GM12878 (cell line): Measurements from ENCODE around the gene THOC6. TPM values are rescaled to one million over a fixed set of nuclear protein-coding genes. Genes with fewer than 3 reads are reported as not detected.
A peak's percentile ranks its signal among the peaks of the same experiment; 100 is the strongest.

Source experiments
- ATAC-seq: fragments of 200-7000 bp; cut with Tn5 transposase; 3 replicates; pipeline ENCODE4 v1.9.1; 2020; ENCODE audit warnings: mild to moderate bottlenecking, moderate library complexity
- BruUV-seq: library from RNA; stranded (reverse); fragments of 400-500 nt; replicated peaks from 2 replicates; lab custom pipeline; 2021; lab: Mats Ljungman, UMichigan
- CTCF ChIA-PET: fragments of 300-600 bp; sonication (Branson Sonifier 250); formaldehyde crosslinking; extraction: SDS; loops from one replicate; lab custom pipeline; 2021; ENCODE audit warnings: inconsistent platforms; lab: Yijun Ruan, JAX
- POLR2A ChIA-PET: fragments of 350-600 bp; formaldehyde crosslinking; extraction: SDS; loops from one replicate; lab custom pipeline; 2021; ENCODE audit warnings: inconsistent platforms; lab: Charles Lee
- RAD21 ChIA-PET: fragments of 300-600 bp; sonication (Branson Sonifier 250); formaldehyde crosslinking; loops from one replicate; lab custom pipeline; 2023; ENCODE audit warnings: antibody characterized with exemption; ENCODE audit not compliant: unreplicated experiment; lab: Charles Lee
- SMC1A ChIA-PET: fragments of 300-600 bp; sonication (Branson Sonifier 250); formaldehyde crosslinking; loops from one replicate; lab custom pipeline; 2023; ENCODE audit not compliant: unreplicated experiment, uncharacterized antibody; lab: Charles Lee
- DNase-seq: peaks from one replicate; pipeline ENCODE4 v3.0.0-alpha.2; 2011; ENCODE audit warnings: low read depth, low spot score
- FAIRE-seq: peaks from 3 replicates; lab custom pipeline; 2011; peaks lifted over from hg19 to GRCh38; lab: Jason Lieb, UNC
- H2AFZ ChIP-seq: 2 replicates; pipeline ENCODE4 v1.6.0; 2011; ENCODE audit warnings: low read depth, low read length, control low read depth; ENCODE audit not compliant: control insufficient read depth
- H3K27ac ChIP-seq: 2 replicates; pipeline ENCODE4 v1.5.1; 2011; ENCODE audit warnings: control low read depth; ENCODE audit not compliant: control insufficient read depth, insufficient read depth
- H3K27me3 ChIP-seq, 2 experiments: replicated peaks in 1 of 2; 2 replicates each; pipeline versions ENCODE4 v1.6.0 to v1.6.1; 2011; ENCODE audit warnings: low read length in 1 of 2; ENCODE audit not compliant: control insufficient read depth in 2 of 2, insufficient read depth in 2 of 2
- H3K36me3 ChIP-seq, 2 experiments: 2 replicates each; pipeline ENCODE4 v1.5.1; 2011; ENCODE audit warnings: low read length in 1 of 2; ENCODE audit not compliant: control insufficient read depth in 2 of 2, insufficient read depth in 2 of 2
- H3K4me1 ChIP-seq: 2 replicates; pipeline ENCODE4 v1.6.1; 2011; ENCODE audit warnings: mild to moderate bottlenecking, low read length, moderate library complexity, mixed read lengths; ENCODE audit not compliant: control insufficient read depth, insufficient read depth
- H3K4me2 ChIP-seq: 2 replicates; pipeline ENCODE4 v1.6.0; 2011; ENCODE audit warnings: control low read depth; ENCODE audit not compliant: control insufficient read depth, insufficient read depth
- H3K4me3 ChIP-seq: fragments of 200-600 bp; sonication (generic); 2 replicates; pipeline ENCODE4 v1.5.1; 2016
- H3K79me2 ChIP-seq: 2 replicates; pipeline ENCODE4 v1.6.0; 2011; ENCODE audit warnings: low read length; ENCODE audit not compliant: control insufficient read depth, insufficient read depth
- H3K9ac ChIP-seq: 2 replicates; pipeline ENCODE4 v1.8.0; 2011; ENCODE audit warnings: low read length, control low read depth, mixed read lengths; ENCODE audit not compliant: control insufficient read depth, insufficient read depth
- H3K9me3 ChIP-seq: replicated peaks from 3 replicates; pipeline ENCODE4 v1.5.1; 2011; ENCODE audit warnings: mild to moderate bottlenecking, low read length; ENCODE audit not compliant: control insufficient read depth, insufficient read depth
- H4K20me1 ChIP-seq: 2 replicates; pipeline ENCODE4 v1.6.0; 2011; ENCODE audit not compliant: control insufficient read depth, insufficient read depth
- ATF7 ChIP-seq: fragments of 450-650 bp; IDR thresholded peaks from 2 replicates; pipeline ENCODE4 v1.6.1; 2016; ENCODE audit warnings: low read depth, mild to moderate bottlenecking
- BCL11A ChIP-seq: IDR thresholded peaks from 2 replicates; pipeline ENCODE4 v1.6.1; 2011; ENCODE audit warnings: low read depth, low read length
- BCL3 ChIP-seq: IDR thresholded peaks from 2 replicates; pipeline ENCODE4 v1.6.1; 2011; ENCODE audit warnings: borderline replicate concordance, low read depth, mild to moderate bottlenecking, moderate library complexity, low read length; ENCODE audit not compliant: insufficient read depth, poor library complexity, severe bottlenecking
- CBX3 ChIP-seq: fragments of 200-600 bp; sonication (generic); IDR thresholded peaks from 2 replicates; pipeline ENCODE4 v1.6.1; 2016; ENCODE audit warnings: low read depth, borderline replicate concordance
- HCFC1 ChIP-seq: fragments of 150-350 bp; IDR thresholded peaks from 2 replicates; pipeline ENCODE4 v1.6.1; 2014; ENCODE audit warnings: low read length
- MEF2B ChIP-seq: fragments of 450-650 bp; IDR thresholded peaks from 2 replicates; pipeline ENCODE4 v1.6.1; 2018; ENCODE audit warnings: mild to moderate bottlenecking, moderate library complexity; ENCODE audit not compliant: partially characterized antibody, poor library complexity, severe bottlenecking
- NFXL1 ChIP-seq: fragments of 450-650 bp; IDR thresholded peaks from 2 replicates; pipeline ENCODE4 v1.6.1; 2017; ENCODE audit warnings: antibody characterized with exemption, mild to moderate bottlenecking, borderline replicate concordance
- SMC3 ChIP-seq: IDR thresholded peaks from 2 replicates; pipeline ENCODE4 v1.6.1; 2011; ENCODE audit warnings: low read length, improper control_type of control experiment, borderline replicate concordance
- SUPT20H ChIP-seq: IDR thresholded peaks from 2 replicates; pipeline ENCODE4 v1.6.1; 2011; ENCODE audit warnings: low read depth, mild to moderate bottlenecking, low read length, moderate library complexity, borderline replicate concordance; ENCODE audit not compliant: control insufficient read depth
- TCF3 ChIP-seq: IDR thresholded peaks from 2 replicates; pipeline ENCODE4 v1.6.1; 2012; ENCODE audit warnings: low read depth, mild to moderate bottlenecking, low read length, borderline replicate concordance; ENCODE audit not compliant: insufficient read depth
- ZBED1 ChIP-seq: IDR thresholded peaks from 2 replicates; pipeline ENCODE4 v1.6.1; 2016; ENCODE audit warnings: borderline replicate concordance
- WGBS: methylation state at CpG from one replicate; pipeline ENCODE4 v1.1.6; 2016; ENCODE audit warnings: low lambda C conversion rate; ENCODE audit not compliant: insufficient replicate concordance, insufficient coverage; ENCODE audit errors: missing lambda C conversion rate; 5-methylcytosine and 5-hydroxymethylcytosine counted together
- in situ Hi-C: fragments of 300-500 bp; cut with MboI; formaldehyde crosslinking; loops from 9 replicates; pipeline ENCODE4 v1.14.3; 2018; ENCODE audit warnings: mixed read lengths
- intact Hi-C: fragments of 100-400 bp; cut with micrococcal nuclease; formaldehyde crosslinking; loops from one replicate; pipeline ENCODE4 v1.14.2; 2022; ENCODE audit not compliant: unreplicated experiment
- polyA plus RNA-seq, 11 experiments: library from polyadenylated mRNA; depleted of rRNA in 4 of 11; unstranded in 6 of 11; stranded (reverse) in 5 of 11; fragments of >200 nt; fragmentation: Nextera tagmentation in 4 of 11; fragmentation: Illumina TruSeq in 1 of 11; extraction: Ambion mirVana in 4 of 11; extraction: Trizol in 1 of 11; gene quantifications; 1 replicate in 1 of 11; 2 replicates in 10 of 11; pipeline versions ENCODE4 v1.2.1 to v1.2.3, GENCODE V29; 2011 to 2016; ENCODE audit warnings: inconsistent platforms in 2 of 11, missing spikeins in 2 of 11, low read depth in 1 of 11
- total RNA-seq, 4 experiments: library from RNA; depleted of rRNA in 3 of 4; stranded (reverse); fragments of >200 nt in 3 of 4; fragmentation: Illumina TruSeq in 1 of 4; extraction: Trizol in 1 of 4; gene quantifications; 2 replicates each; pipeline versions ENCODE4 v1.2.1 to v1.2.3, GENCODE V29; 2013 to 2021
- TF ChIP-seq, protein P1 (sequence below): fragments of 450-650 bp; IDR thresholded peaks from 2 replicates; pipeline ENCODE4 v1.6.1; 2017; ENCODE audit warnings: mild to moderate bottlenecking

Gene THOC6
- total and polyA plus RNA-seq, 10 of the 15 experiments (the other 5 are each of a cell fraction or from before 2014, with no cell fraction given): 1.0 to 54.4 (median 27.9) TPM

DNA sequence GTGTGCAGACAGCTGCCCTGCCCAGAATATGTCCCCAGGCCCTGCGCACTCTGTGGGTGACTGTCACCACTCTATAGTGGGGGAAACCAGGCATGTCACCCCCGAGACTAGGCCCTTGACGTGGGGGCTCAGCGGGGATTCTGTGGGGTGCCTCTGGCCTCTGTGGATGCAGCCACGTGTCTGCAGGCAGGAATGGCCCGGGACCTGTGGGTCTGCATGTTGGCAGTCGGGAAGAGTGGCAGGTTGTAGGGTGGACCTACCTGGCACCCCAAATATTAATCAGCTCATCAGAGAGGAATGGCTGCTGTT, 42.6 kb downstream of the THOC6 start:
- no peaks in the 10 kb centered on the region; a peak in 2 of 4 replicates for H3K36me3 ChIP-seq
- H3K27me3 ChIP-seq: no peaks in the 10 kb centered on the region
- ChIA-PET RAD21 (interaction anchor here (1.2 to 1.6 kb wide), 3 partner anchors 32 to 92 kb away, joined by 3 to 6 read pairs (median 4); partner anchors contain the start of gene ZSCAN10), POLR2A (interaction anchor here (1.1 to 2.7 kb wide), 3 partner anchors 10 to 72 kb away, joined by 4 to 38 read pairs (median 8); partner anchors contain the start of gene ZNF213), SMC1A (interaction anchor here (1.0 to 6.1 kb wide), 3 partner anchors 10 to 62 kb away, joined by 3 to 52 read pairs (median 7); no protein-coding TSS in a partner anchor), CTCF (interaction anchor here (0.5 to 9.5 kb wide), 6 partner anchors 10 to 200 kb away, joined by 3 to 174 read pairs (median 4); no protein-coding TSS in a partner anchor)
- WGBS: 97% methylated on average over 7 of the region's 7 CpGs
- peak overlapping the region; percentile 62 for H3K4me3 ChIP-seq
- no peaks in the 10 kb centered on the region for H4K20me1 ChIP-seq
- peak overlapping the region; percentile 89 for H3K4me2 ChIP-seq
- peak; percentile 16; the same call in 2 of the 3 replicates for ATAC-seq
- TF ChIP-seq BCL11A: no peak
- no peak for TF ChIP-seq TCF3
- no peak for TF ChIP-seq HCFC1
- no peak for TF ChIP-seq ATF7
- no peak for TF ChIP-seq NFXL1
- no peak for TF ChIP-seq ZBED1
- no peak for TF ChIP-seq MEF2B
- no peak for TF ChIP-seq CBX3
- TF ChIP-seq, protein P1, sequence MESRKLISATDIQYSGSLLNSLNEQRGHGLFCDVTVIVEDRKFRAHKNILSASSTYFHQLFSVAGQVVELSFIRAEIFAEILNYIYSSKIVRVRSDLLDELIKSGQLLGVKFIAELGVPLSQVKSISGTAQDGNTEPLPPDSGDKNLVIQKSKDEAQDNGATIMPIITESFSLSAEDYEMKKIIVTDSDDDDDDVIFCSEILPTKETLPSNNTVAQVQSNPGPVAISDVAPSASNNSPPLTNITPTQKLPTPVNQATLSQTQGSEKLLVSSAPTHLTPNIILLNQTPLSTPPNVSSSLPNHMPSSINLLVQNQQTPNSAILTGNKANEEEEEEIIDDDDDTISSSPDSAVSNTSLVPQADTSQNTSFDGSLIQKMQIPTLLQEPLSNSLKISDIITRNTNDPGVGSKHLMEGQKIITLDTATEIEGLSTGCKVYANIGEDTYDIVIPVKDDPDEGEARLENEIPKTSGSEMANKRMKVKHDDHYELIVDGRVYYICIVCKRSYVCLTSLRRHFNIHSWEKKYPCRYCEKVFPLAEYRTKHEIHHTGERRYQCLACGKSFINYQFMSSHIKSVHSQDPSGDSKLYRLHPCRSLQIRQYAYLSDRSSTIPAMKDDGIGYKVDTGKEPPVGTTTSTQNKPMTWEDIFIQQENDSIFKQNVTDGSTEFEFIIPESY: no peak
- no peak for TF ChIP-seq SUPT20H
- no peak for TF ChIP-seq SMC3
- no peak for TF ChIP-seq BCL3
- peaks cover 19% of the 10 kb centered on the region for H3K4me1 ChIP-seq
- H2AFZ ChIP-seq: no peak overlapping the region
- in situ Hi-C loops (no loop called here), intact Hi-C loops (no loop called here)
- FAIRE-seq: no peak
- BruUV-seq: no TSS peak
- peak overlapping the region; percentile 25; the same call in 1 of the 2 replicates for H3K27ac ChIP-seq
- H3K9ac ChIP-seq: peak overlapping the region; percentile 75; the same call in 1 of the 2 replicates
- no peaks in the 10 kb centered on the region; the same call in 2 of the 3 replicates for H3K9me3 ChIP-seq
- no peak for DNase-seq
- peaks cover 25% of the 10 kb centered on the region for H3K79me2 ChIP-seq
